Measurements from ENCODE around the gene ZNF560. TPM values are rescaled to one million over a fixed set of nuclear protein-coding genes. Genes with fewer than 3 reads are reported as not detected.
"Not testable (repeated sequence)": the region's sequence is repeated elsewhere in the genome, so short reads cannot be mapped to it uniquely, and the experiment has no call there.

Gene ZNF560
- under 0.01 and 0.38 TPM in 2 replicates for total RNA-seq

- H3K27me3 ChIP-seq (ENCODE audit: control insufficient read depth, insufficient read depth, low read length), result no peaks in the 10 kb centered on the region
- DNase-seq (ENCODE audit: low read depth) (no peak), FAIRE-seq (no peak)
- no peaks in the 10 kb centered on the region for H3K36me3 ChIP-seq (ENCODE audit: control insufficient read depth, insufficient read depth, low read length)
- H3K4me3 ChIP-seq (ENCODE audit: low read depth, low read length), result peak within 1 kb of the TSS; percentile 4
- peak; percentile 12 for TF ChIP-seq CTCF (IDR thresholded peaks at IDR 0.05; ENCODE audit: insufficient read depth, low read length, severe bottlenecking)
These were observed at the start of gene ZNF560 for GRCh38 chr19:9498183-9498902. TSS of gene ZNF560 (minus strand) at chr19:9498616. CDS start at chr19:9475313, 23,303 bp downstream.

DNA sequence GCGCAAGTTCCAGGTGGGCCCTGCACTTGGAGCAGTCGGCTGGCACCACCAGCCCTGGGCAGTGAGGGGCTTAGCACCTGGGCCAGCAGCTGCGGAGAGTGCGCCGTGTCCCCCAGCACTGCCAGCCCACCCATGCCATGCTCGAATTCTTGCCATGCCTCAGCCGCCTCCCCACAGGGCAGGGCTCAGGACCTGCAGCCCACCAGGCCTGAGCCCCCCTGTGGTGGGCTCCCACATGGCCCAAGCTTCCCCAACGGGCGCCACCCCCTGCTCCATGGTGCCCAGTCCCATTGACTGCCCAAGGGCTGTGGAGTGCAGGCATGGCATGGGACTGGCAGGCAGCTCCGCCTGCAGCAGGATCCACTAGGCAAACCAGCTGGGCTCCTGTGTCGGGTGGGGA lies 49.5 kb upstream of the ZNF560 start:
- FAIRE-seq (no peak), DNase-seq (ENCODE audit: low read depth) (no peak)
- TF ChIP-seq CTCF (IDR thresholded peaks at IDR 0.05; ENCODE audit: insufficient read depth, low read length, severe bottlenecking), result no peak
- no peaks in the 10 kb centered on the region for H3K36me3 ChIP-seq (ENCODE audit: control insufficient read depth, insufficient read depth, low read length)
- H3K4me3 ChIP-seq (ENCODE audit: low read depth, low read length), result no peak overlapping the region
- no peaks in the 10 kb centered on the region for H3K27me3 ChIP-seq (ENCODE audit: control insufficient read depth, insufficient read depth, low read length)

- DNase-seq (ENCODE audit: low read depth); H3K4me3 ChIP-seq (ENCODE audit: low read depth, low read length); H3K36me3 ChIP-seq (ENCODE audit: control insufficient read depth, insufficient read depth, low read length); FAIRE-seq; H3K27me3 ChIP-seq (ENCODE audit: control insufficient read depth, insufficient read depth, low read length): not testable (repeated sequence)
These were observed 42.9 kb upstream of the ZNF560 start for GRCh38 chr19:9541281-9541680.

GRCh38 chr19:9539921-9540320 lies 41.5 kb upstream of the ZNF560 start:
- not testable (repeated sequence) for FAIRE-seq; H3K27me3 ChIP-seq (ENCODE audit: control insufficient read depth, insufficient read depth, low read length); H3K36me3 ChIP-seq (ENCODE audit: control insufficient read depth, insufficient read depth, low read length); H3K4me3 ChIP-seq (ENCODE audit: low read depth, low read length)
- DNase-seq (ENCODE audit: low read depth), result peak; percentile 69

DNA sequence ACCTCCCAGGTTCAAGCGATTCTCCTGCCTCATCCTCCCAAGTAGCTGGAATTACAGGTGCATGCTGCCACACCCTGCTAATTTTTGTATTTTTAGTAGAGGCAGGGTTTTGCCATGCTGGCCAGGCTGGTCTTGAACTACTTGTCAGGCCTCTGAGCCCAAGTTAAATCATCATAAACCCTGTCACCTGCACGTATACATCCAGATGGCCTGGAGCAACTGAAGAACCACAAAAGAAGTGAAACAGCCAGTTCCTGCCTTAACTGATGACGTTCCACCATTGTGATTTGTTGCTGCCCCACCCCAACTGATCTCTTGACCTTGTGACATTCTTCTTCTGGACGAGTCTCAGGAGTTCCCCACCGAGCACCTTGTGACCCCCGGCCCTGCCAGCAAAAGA lies 40.8 kb upstream of the ZNF560 start:
- not testable (repeated sequence) for H3K4me3 ChIP-seq (ENCODE audit: low read depth, low read length); H3K27me3 ChIP-seq (ENCODE audit: control insufficient read depth, insufficient read depth, low read length); DNase-seq (ENCODE audit: low read depth); FAIRE-seq; H3K36me3 ChIP-seq (ENCODE audit: control insufficient read depth, insufficient read depth, low read length)

DNA sequence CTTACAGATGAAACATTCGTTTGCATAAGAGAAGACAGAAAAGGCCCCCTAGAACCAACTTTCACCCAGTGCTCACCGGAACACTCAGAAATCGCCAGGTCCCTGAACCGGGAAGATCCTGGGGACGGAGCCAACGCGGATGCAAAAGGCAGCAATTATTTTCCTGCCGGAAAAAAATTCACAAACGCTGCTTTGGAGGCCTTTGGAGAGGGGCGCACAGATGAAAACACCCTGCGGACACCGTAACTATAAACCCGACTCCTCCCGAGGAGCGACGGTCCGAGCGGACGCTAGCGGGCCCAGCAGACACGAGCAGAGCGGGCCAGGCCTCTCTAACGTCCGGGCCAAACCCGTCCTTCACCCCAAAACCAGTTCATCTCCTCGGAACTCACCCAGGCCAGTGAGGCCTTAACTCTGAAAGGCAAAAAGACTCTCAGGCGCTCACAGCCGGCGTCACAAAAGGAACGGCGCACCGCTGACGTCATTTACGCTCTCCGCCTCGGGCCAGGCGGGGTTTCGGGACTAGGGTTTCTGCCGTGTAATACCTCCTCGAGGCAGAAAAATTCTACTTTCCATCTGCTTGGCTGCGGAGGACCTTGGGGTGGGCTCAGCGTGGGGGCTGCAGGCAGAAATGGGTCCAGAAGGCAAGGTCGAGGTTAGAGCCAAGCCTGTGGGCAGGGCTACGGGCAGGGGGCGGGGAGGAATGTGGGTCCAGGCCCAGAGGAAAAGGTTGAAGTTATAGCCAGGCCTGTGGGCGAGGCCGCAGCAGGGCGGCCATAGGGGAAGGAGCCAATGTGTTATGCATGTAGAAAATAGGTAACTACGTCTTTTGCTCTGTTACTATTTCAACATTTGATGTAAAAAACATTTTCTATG lies 40.0 kb upstream of the ZNF560 start, which contains the start of gene ZNF426:
ZNF426 (minus strand) TSS at position 463 of the 876 bp plus-strand sequence. CDS start 2,413 bp downstream, outside the sequence.
- Histone ChIP-seq H3K4me3 (ENCODE audit: low read depth, low read length) (peak within 1 kb of the TSS; percentile 78), H3K36me3 (ENCODE audit: control insufficient read depth, insufficient read depth, low read length) (peaks cover 12% of the 10 kb centered on the region), H3K27me3 (ENCODE audit: control insufficient read depth, insufficient read depth, low read length) (no peaks in the 10 kb centered on the region)
- DNase-seq (ENCODE audit: low read depth), result peak; percentile 72
- TF ChIP-seq CTCF (IDR thresholded peaks at IDR 0.05; ENCODE audit: insufficient read depth, low read length, severe bottlenecking), result no peak
- FAIRE-seq, result peak; percentile 82

DNA sequence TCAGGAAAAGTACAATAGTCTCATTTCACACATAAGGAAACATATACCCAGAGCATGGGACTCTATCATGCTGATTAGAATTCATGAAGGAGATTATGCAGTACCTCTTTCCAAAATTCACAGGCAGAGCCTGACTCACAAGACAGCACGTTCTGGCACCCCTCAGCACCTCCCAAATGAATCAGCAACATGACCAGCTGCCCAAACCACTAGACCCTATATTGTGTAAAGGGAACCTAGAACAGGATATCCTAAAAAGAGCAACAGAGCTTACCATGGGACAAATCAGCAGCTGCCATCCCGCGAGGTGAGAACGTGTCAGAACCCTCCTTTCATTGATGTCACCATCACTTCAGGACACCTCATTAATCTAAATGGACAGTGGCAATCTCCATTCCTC lies 37.5 kb upstream of the ZNF560 start:
- no peaks in the 10 kb centered on the region for H3K27me3 ChIP-seq (ENCODE audit: control insufficient read depth, insufficient read depth, low read length)
- H3K4me3 ChIP-seq (ENCODE audit: low read depth, low read length), result no peak overlapping the region
- FAIRE-seq, result no peak
- no peak for TF ChIP-seq CTCF (IDR thresholded peaks at IDR 0.05; ENCODE audit: insufficient read depth, low read length, severe bottlenecking)
- H3K36me3 ChIP-seq (ENCODE audit: control insufficient read depth, insufficient read depth, low read length), result peaks cover 20% of the 10 kb centered on the region
- peak; percentile 33 for DNase-seq (ENCODE audit: low read depth)

All from bronchial epithelial cell (primary cell).